ENCODE data around the gene ZNF410.
A peak's percentile ranks its signal among the peaks of the same experiment; 100 is the strongest.
"Not testable (repeated sequence)": the region's sequence is repeated elsewhere in the genome, so short reads cannot be mapped to it uniquely, and the experiment has no call there.

Gene ZNF410

DNA sequence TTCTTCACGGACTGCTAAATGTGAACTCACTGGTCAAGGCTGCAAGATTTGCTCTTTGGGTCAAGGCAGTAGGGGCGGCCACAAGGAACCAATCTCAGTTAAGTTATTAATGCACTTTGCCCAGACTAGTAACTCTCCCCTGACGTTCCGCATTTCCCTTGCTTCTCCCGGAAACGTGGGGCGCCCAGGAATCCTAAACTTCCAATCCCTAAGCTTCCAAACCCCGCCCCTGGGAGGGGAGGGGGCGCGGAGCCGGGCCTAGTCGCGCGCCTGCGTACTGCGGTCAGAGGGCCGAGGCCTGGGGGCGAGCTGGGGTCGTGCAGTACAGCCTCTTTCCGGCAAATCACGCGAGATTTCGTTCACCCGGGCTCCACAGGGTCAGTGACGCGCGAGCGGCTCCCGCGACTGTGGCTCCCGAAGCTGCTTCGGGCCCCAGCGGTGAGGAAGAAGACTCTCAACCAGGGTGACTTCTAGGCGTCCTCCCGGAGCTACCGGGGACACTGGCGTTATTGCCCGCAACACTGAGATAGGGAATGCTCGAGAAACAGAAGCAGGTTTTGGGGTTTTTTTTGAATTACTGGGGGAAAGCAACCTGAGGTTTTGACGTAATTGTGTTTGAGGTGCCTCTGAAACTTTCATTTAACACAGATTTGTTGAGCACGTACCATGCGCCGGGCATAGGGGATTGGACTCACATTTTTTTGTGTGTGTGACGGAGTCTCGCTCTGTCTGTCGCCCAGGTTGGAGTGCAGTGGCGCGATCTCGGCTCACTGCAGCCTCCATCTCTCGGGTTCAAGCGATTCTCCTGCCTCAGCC, 34.9 kb upstream of the ZNF410 start, which contains the start of gene PTGR2:
Gene PTGR2 (plus strand): TSS at position 265 of the 816 bp plus-strand sequence. CDS start 7,032 bp downstream, outside the sequence.
- no peaks in the 10 kb centered on the region for H3K4me1 ChIP-seq (ENCODE audit: insufficient read depth, insufficient read length)
- H3K36me3 ChIP-seq (ENCODE audit: insufficient read depth, insufficient read length, low read length) = peaks cover 9% of the 10 kb centered on the region
- no peaks in the 10 kb centered on the region for H3K27me3 ChIP-seq (ENCODE audit: insufficient read depth, insufficient read length)
- H3K9ac ChIP-seq (ENCODE audit: insufficient read length, low read depth) = peak within 1 kb of the TSS; percentile 89
- TF ChIP-seq SUZ12 (IDR thresholded peaks at IDR 0.05; ENCODE audit: extremely low read depth, insufficient read depth, insufficient read length) (no peak), ZNF274 (IDR thresholded peaks at IDR 0.05; ENCODE audit: low read depth, low read length) (no peak), YY1 (IDR thresholded peaks at IDR 0.05; ENCODE audit: insufficient read depth, insufficient read length) (no peak)
- peak within 1 kb of the TSS; percentile 69 for H3K4me3 ChIP-seq (ENCODE audit: insufficient read length, low read depth)
- no peaks in the 10 kb centered on the region for H3K9me3 ChIP-seq (ENCODE audit: insufficient read depth, low read length)
- peak; percentile 91 for DNase-seq (ENCODE audit: low read depth, low spot score)

GRCh38 chr14:73859145-73859544, 27.5 kb upstream of the ZNF410 start:
- no peak overlapping the region for H3K9ac ChIP-seq (ENCODE audit: insufficient read length, low read depth)
- TF ChIP-seq ZNF274 (IDR thresholded peaks at IDR 0.05; ENCODE audit: low read depth, low read length) (no peak), SUZ12 (IDR thresholded peaks at IDR 0.05; ENCODE audit: extremely low read depth, insufficient read depth, insufficient read length) (no peak), YY1 (IDR thresholded peaks at IDR 0.05; ENCODE audit: insufficient read depth, insufficient read length) (no peak)
- no peaks in the 10 kb centered on the region for H3K9me3 ChIP-seq (ENCODE audit: insufficient read depth, low read length)
- H3K27me3 ChIP-seq (ENCODE audit: insufficient read depth, insufficient read length) = no peaks in the 10 kb centered on the region
- DNase-seq (ENCODE audit: low read depth, low spot score) = no peak
- H3K4me1 ChIP-seq (ENCODE audit: insufficient read depth, insufficient read length) = no peaks in the 10 kb centered on the region
- H3K4me3 ChIP-seq (ENCODE audit: insufficient read length, low read depth) = no peak overlapping the region
- H3K36me3 ChIP-seq (ENCODE audit: insufficient read depth, insufficient read length, low read length) = peaks cover 40% of the 10 kb centered on the region

DNA sequence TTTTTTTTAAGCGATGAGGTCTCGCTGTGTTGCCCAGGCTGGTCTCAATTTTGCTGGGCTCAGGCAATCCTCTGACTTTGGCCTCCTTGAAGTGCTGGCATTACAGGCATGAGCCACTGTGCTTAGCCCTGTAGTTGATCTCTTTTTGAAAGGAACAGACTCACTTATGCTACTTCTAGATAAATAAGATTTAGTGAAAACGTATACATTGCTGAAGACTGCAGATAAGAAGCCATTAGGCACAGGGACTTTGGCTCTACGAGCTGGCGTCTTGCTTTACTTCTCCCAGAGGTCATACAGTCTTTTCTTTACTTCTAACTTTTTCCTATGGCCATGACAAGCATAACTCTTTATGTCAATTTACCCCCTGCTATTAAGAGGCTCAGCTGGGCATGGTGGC, 25.6 kb upstream of the ZNF410 start:
- no peak for DNase-seq (ENCODE audit: low read depth, low spot score)
- Histone ChIP-seq H3K4me1 (ENCODE audit: insufficient read depth, insufficient read length) (no peaks in the 10 kb centered on the region), H3K4me3 (ENCODE audit: insufficient read length, low read depth) (no peak overlapping the region), H3K27me3 (ENCODE audit: insufficient read depth, insufficient read length) (no peaks in the 10 kb centered on the region), H3K36me3 (ENCODE audit: insufficient read depth, insufficient read length, low read length) (peaks cover 43% of the 10 kb centered on the region), H3K9me3 (ENCODE audit: insufficient read depth, low read length) (no peaks in the 10 kb centered on the region), H3K9ac (ENCODE audit: insufficient read length, low read depth) (no peak overlapping the region)
- TF ChIP-seq ZNF274 (IDR thresholded peaks at IDR 0.05; ENCODE audit: low read depth, low read length) = no peak
- no peak for TF ChIP-seq YY1 (IDR thresholded peaks at IDR 0.05; ENCODE audit: insufficient read depth, insufficient read length)
- TF ChIP-seq SUZ12 (IDR thresholded peaks at IDR 0.05; ENCODE audit: extremely low read depth, insufficient read depth, insufficient read length) = no peak

DNA sequence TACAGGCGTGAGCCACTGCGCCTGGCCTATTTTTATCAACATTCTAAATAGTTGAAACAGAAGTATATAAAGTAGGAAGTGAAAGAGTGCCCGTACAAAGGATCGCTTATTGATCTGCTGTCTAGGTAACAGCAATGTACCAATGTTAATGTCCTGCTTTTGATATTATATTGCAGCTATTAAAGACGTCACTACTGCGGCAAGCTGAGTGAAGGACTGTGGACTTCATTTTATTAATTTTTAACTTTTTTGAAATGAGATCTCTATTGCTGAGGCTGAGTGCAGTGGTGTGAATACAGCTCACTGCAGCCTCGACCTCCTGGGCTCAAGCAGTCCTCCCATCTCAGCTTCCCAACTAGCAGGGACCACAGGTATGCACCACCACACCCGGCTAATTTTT, 24.2 kb upstream of the ZNF410 start:
- DNase-seq (ENCODE audit: low read depth, low spot score) = no peak
- H3K4me3 ChIP-seq (ENCODE audit: insufficient read length, low read depth) = no peak overlapping the region
- no peak overlapping the region for H3K9ac ChIP-seq (ENCODE audit: insufficient read length, low read depth)
- H3K9me3 ChIP-seq (ENCODE audit: insufficient read depth, low read length) = no peaks in the 10 kb centered on the region
- TF ChIP-seq ZNF274 (IDR thresholded peaks at IDR 0.05; ENCODE audit: low read depth, low read length) (no peak), SUZ12 (IDR thresholded peaks at IDR 0.05; ENCODE audit: extremely low read depth, insufficient read depth, insufficient read length) (no peak), YY1 (IDR thresholded peaks at IDR 0.05; ENCODE audit: insufficient read depth, insufficient read length) (no peak)
- no peaks in the 10 kb centered on the region for H3K27me3 ChIP-seq (ENCODE audit: insufficient read depth, insufficient read length)
- no peaks in the 10 kb centered on the region for H3K4me1 ChIP-seq (ENCODE audit: insufficient read depth, insufficient read length)
- peaks cover 45% of the 10 kb centered on the region for H3K36me3 ChIP-seq (ENCODE audit: insufficient read depth, insufficient read length, low read length)

DNA sequence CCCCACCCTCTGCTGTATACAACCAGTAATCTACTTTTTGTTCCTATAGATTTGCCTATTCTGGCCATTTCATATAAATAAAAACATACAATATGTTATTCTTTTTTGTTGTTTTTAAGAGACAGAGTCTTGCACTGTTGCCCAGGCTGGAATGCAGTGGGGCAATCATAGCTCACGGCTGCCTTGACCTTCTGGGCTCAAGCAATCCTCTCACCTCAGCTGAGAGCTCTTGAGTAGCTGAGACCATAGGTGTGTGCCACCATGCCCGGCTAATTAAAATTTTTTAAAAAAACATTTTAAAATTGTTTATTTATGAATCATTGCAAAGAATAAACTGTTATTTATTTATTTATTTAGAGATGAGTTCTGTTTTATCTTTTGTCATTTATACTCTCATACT, 23.4 kb upstream of the ZNF410 start:
- no peak for TF ChIP-seq SUZ12 (IDR thresholded peaks at IDR 0.05; ENCODE audit: extremely low read depth, insufficient read depth, insufficient read length)
- no peak for TF ChIP-seq YY1 (IDR thresholded peaks at IDR 0.05; ENCODE audit: insufficient read depth, insufficient read length)
- TF ChIP-seq ZNF274 (IDR thresholded peaks at IDR 0.05; ENCODE audit: low read depth, low read length) = no peak
- no peaks in the 10 kb centered on the region for H3K9me3 ChIP-seq (ENCODE audit: insufficient read depth, low read length)
- no peak overlapping the region for H3K4me3 ChIP-seq (ENCODE audit: insufficient read length, low read depth)
- H3K27me3 ChIP-seq (ENCODE audit: insufficient read depth, insufficient read length) = no peaks in the 10 kb centered on the region
- peaks cover 49% of the 10 kb centered on the region for H3K36me3 ChIP-seq (ENCODE audit: insufficient read depth, insufficient read length, low read length)
- DNase-seq (ENCODE audit: low read depth, low spot score) = no peak
- H3K4me1 ChIP-seq (ENCODE audit: insufficient read depth, insufficient read length) = no peaks in the 10 kb centered on the region
- H3K9ac ChIP-seq (ENCODE audit: insufficient read length, low read depth) = no peak overlapping the region

GRCh38 chr14:73865534-73866113, 21.0 kb upstream of the ZNF410 start:
- H3K27me3 ChIP-seq (ENCODE audit: insufficient read depth, insufficient read length) = no peaks in the 10 kb centered on the region
- H3K36me3 ChIP-seq (ENCODE audit: insufficient read depth, insufficient read length, low read length) = peaks cover 45% of the 10 kb centered on the region
- no peaks in the 10 kb centered on the region for H3K9me3 ChIP-seq (ENCODE audit: insufficient read depth, low read length)
- no peak for TF ChIP-seq YY1 (IDR thresholded peaks at IDR 0.05; ENCODE audit: insufficient read depth, insufficient read length)
- TF ChIP-seq SUZ12 (IDR thresholded peaks at IDR 0.05; ENCODE audit: extremely low read depth, insufficient read depth, insufficient read length) = no peak
- no peak for TF ChIP-seq ZNF274 (IDR thresholded peaks at IDR 0.05; ENCODE audit: low read depth, low read length)
- DNase-seq (ENCODE audit: low read depth, low spot score) = no peak
- no peak overlapping the region for H3K9ac ChIP-seq (ENCODE audit: insufficient read length, low read depth)
- no peaks in the 10 kb centered on the region for H3K4me1 ChIP-seq (ENCODE audit: insufficient read depth, insufficient read length)
- no peak overlapping the region for H3K4me3 ChIP-seq (ENCODE audit: insufficient read length, low read depth)

DNA sequence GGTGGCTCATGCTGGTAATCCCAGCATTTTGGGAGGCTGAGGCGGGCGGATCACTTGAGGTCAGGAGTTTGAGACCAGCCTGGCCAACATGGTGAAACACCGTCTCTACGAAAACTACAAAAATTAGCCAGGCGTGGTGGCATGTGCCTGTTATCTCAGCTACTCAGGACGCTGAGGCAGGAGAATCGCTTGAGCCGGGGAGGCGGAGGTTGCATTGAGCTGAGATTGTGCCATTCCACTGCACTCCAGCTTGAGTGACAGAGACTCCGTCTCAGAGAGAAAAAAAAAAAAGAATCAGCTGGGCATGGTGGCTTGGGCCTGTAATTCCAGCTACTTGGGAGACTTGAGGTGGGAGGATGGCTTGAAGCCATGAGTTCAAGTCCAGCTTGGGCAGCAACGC, 16.9 kb upstream of the ZNF410 start:
- not testable (repeated sequence) for H3K9ac ChIP-seq (ENCODE audit: insufficient read length, low read depth); H3K9me3 ChIP-seq (ENCODE audit: insufficient read depth, low read length); H3K27me3 ChIP-seq (ENCODE audit: insufficient read depth, insufficient read length); H3K4me3 ChIP-seq (ENCODE audit: insufficient read length, low read depth); DNase-seq (ENCODE audit: low read depth, low spot score); H3K4me1 ChIP-seq (ENCODE audit: insufficient read depth, insufficient read length)
- peaks cover 21% of the 10 kb centered on the region for H3K36me3 ChIP-seq (ENCODE audit: insufficient read depth, insufficient read length, low read length)
